ENCODE data around the gene CD200R1L. TPM values are rescaled to one million over a fixed set of nuclear protein-coding genes. Genes with fewer than 3 reads are reported as not detected.

CD200R1L gene, protein sequence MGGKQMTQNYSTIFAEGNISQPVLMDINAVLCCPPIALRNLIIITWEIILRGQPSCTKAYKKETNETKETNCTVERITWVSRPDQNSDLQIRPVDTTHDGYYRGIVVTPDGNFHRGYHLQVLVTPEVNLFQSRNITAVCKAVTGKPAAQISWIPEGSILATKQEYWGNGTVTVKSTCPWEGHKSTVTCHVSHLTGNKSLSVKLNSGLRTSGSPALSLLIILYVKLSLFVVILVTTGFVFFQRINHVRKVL
- total RNA-seq (not detected), polyA plus RNA-seq (not detected), total RNA-seq (not detected)

DNA sequence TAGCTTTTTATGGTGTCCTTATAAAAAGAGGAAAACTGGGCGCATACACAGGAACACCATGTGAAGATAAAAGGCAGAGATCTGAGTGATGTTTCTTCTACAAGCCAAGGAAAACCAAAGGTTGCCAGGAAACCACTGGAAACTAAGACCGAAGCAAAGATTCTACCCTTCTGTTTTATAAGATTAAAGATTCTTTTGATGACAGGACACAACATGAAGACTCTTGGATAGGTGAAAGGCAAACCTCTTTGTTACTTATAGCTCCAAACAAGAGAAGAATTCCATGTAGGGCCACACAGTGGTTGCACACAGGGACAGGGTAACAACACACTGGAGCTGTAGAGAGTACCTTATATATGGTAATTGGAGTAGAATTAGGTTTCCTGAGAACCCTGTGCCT is at the start of gene CD200R1L:
CD200R1L (minus strand) TSS at position 101 of the 400 bp plus-strand sequence. CDS start 17,497 bp downstream, outside the sequence.
- H3K36me3 ChIP-seq (ENCODE audit: control insufficient read depth in 2 of 3, insufficient read depth in 3 of 3, low read length in 3 of 3): no peaks in the 10 kb centered on the region
- H3K4me3 ChIP-seq (ENCODE audit: low read length): no peak within 1 kb of the TSS
- ChIA-PET CTCF (no interaction called here), POLR2A (interaction anchor here (0.8 kb wide), 1 partner anchor 34 kb away, joined by 3 read pairs; no protein-coding TSS in a partner anchor)
- no peak within 1 kb of the TSS for H3K27ac ChIP-seq (ENCODE audit: low read depth, low read length)
- intact Hi-C loops (cut with micrococcal nuclease): loop anchor here in 1 of 2 donors (10.0 kb wide), 1 partner anchor 128 kb away; the partner anchor contains the start of gene CD200R1
- H3K9me3 Mint-ChIP-seq: peaks cover 15 to 44% (median 27%) of the 10 kb centered on the region in 11 donors
- H3K9me3 ChIP-seq (ENCODE audit: control insufficient read depth in 2 of 3, low read length in 3 of 3): peaks cover 0 to 8% (median 0%) of the 10 kb centered on the region in 3 experiments
- H3K27ac Mint-ChIP-seq: peak within 1 kb of the TSS; percentile 32 to 87 (median 53)
- peak within 1 kb of the TSS; percentile 0 to 74 (median 31) for H3K4me3 Mint-ChIP-seq
- H3K4me1 ChIP-seq (ENCODE audit: control insufficient read depth in 2 of 2, insufficient read depth in 2 of 2, low read length in 2 of 2): peaks cover 0 to 20% of the 10 kb centered on the region in 2 donors
- H3K36me3 Mint-ChIP-seq: peaks cover 11 to 33% (median 22%) of the 10 kb centered on the region in 5 donors
- H3K27me3 ChIP-seq (ENCODE audit: control insufficient read depth in 2 of 2, insufficient read depth in 2 of 2, low read length in 2 of 2): no peaks in the 10 kb centered on the region
- no peak for DNase-seq
- H3K27me3 Mint-ChIP-seq: no peaks in the 10 kb centered on the region
- ATAC-seq: no peak
- H3K4me1 Mint-ChIP-seq: peaks cover 16 to 24% (median 22%) of the 10 kb centered on the region in 7 donors

DNA sequence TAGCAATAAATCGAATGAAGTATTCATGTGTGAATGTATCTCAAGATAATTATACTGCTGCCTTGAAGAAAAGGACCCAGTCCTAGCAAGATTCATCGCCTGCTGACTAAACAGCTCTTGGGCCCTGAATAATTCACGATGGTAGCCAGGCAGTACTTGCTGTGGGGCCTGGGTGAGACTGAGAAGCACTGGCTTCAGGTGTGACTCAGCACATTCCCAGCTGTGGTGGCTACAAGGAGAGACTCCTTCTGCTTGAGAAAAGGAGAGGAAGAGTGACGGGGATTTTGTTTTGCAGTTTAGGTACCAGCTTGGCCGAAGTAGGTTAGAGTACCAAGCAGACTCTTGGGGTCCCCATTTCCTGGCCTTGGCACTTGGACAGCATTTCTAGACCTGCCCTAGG is 47.6 kb upstream of the CD200R1L start:
- Histone ChIP-seq H3K9me3 (ENCODE audit: control insufficient read depth in 2 of 3, low read length in 3 of 3) (no peaks in the 10 kb centered on the region), H3K4me1 (ENCODE audit: control insufficient read depth in 2 of 2, insufficient read depth in 2 of 2, low read length in 2 of 2) (no peaks in the 10 kb centered on the region), H3K27ac (ENCODE audit: low read depth, low read length) (no peak overlapping the region), H3K4me3 (ENCODE audit: low read length) (no peak overlapping the region), H3K36me3 (ENCODE audit: control insufficient read depth in 2 of 3, insufficient read depth in 3 of 3, low read length in 3 of 3) (no peaks in the 10 kb centered on the region), H3K27me3 (ENCODE audit: control insufficient read depth in 2 of 2, insufficient read depth in 2 of 2, low read length in 2 of 2) (no peaks in the 10 kb centered on the region)
- intact Hi-C loops (cut with micrococcal nuclease): no loop called here
- H3K27ac Mint-ChIP-seq: no peak overlapping the region
- DNase-seq (no peak), ATAC-seq (no peak)
- no peaks in the 10 kb centered on the region for H3K4me1 Mint-ChIP-seq
- peaks cover 0 to 5% (median 0%) of the 10 kb centered on the region in 11 donors for H3K9me3 Mint-ChIP-seq
- ChIA-PET CTCF (no interaction called here), POLR2A (no interaction called here)
- H3K36me3 Mint-ChIP-seq: peaks cover 0 to 4% (median 0%) of the 10 kb centered on the region in 5 donors
- H3K4me3 Mint-ChIP-seq: no peak overlapping the region
- H3K27me3 Mint-ChIP-seq: peaks cover 0 to 7% (median 4%) of the 10 kb centered on the region in 5 donors

DNA sequence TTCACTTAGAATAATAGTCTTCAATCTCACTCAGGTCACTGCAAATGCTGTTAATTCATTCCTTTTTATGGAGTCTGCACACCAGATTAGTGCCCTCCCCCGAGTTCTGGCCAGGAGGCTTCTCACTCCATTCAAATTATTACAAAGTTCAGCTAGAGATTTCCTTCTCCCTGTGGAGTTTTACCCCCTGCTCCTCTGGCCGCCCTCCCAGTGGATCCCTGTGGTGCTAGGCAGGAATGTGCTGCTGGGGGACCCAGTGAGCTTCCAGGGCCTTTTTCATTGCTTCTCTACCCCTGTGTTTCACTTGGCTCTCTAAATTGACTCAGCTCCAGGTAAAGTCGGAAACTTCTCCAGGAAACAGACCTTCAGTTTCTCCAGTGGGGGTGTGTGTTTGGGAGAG is 42.7 kb upstream of the CD200R1L start:
- Mint-ChIP-seq H3K4me1 (no peaks in the 10 kb centered on the region), H3K9me3 (peaks cover 0 to 5% (median 0%) of the 10 kb centered on the region in 11 donors), H3K4me3 (no peak overlapping the region), H3K36me3 (peaks cover 0 to 4% (median 0%) of the 10 kb centered on the region in 5 donors), H3K27ac (no peak overlapping the region), H3K27me3 (peaks cover 0 to 10% (median 5%) of the 10 kb centered on the region in 5 donors)
- no peak for ATAC-seq
- Histone ChIP-seq H3K4me1 (ENCODE audit: control insufficient read depth in 2 of 2, insufficient read depth in 2 of 2, low read length in 2 of 2) (no peaks in the 10 kb centered on the region), H3K9me3 (ENCODE audit: control insufficient read depth in 2 of 3, low read length in 3 of 3) (no peaks in the 10 kb centered on the region), H3K27me3 (ENCODE audit: control insufficient read depth in 2 of 2, insufficient read depth in 2 of 2, low read length in 2 of 2) (no peaks in the 10 kb centered on the region), H3K36me3 (ENCODE audit: control insufficient read depth in 2 of 3, insufficient read depth in 3 of 3, low read length in 3 of 3) (no peaks in the 10 kb centered on the region), H3K27ac (ENCODE audit: low read depth, low read length) (no peak overlapping the region), H3K4me3 (ENCODE audit: low read length) (no peak overlapping the region)
- no peak for DNase-seq
- intact Hi-C loops (cut with micrococcal nuclease): no loop called here
- POLR2A ChIA-PET: no interaction called here
- CTCF ChIA-PET: no interaction called here

DNA sequence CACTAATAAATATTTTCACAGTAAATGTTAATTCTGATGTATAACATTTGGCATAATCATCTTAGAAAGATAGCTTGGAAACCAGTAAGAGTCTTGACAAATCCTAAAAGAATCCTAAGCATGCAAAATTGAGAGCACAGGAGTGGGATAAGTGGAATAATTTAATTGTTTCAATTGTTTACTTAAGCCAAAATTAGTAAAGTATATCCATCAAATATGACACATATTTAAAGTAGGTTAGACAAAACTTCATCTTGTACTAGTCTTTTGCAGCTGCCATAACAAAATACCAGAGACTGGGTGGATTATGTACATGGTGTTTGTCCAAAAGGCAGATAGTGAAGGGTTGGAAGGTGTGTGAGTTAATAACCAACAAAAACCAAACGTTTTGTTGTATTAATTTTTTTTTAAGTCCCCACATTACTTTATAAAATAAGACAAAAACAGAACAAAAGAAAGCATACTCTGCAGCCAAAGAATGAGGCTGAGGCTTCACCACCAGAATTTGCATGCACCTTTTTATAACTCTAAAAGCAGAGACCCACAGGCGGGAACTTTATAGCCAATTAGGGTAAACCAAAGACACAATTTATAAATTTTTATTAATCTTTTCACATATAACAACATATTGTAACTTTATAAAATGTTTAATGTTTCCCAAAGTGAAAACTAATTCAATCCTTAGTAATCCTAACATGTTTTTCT is 41.9 kb upstream of the CD200R1L start:
- Histone ChIP-seq H3K4me3 (ENCODE audit: low read length) (no peak overlapping the region), H3K27me3 (ENCODE audit: control insufficient read depth in 2 of 2, insufficient read depth in 2 of 2, low read length in 2 of 2) (no peaks in the 10 kb centered on the region), H3K9me3 (ENCODE audit: control insufficient read depth in 2 of 3, low read length in 3 of 3) (no peaks in the 10 kb centered on the region), H3K36me3 (ENCODE audit: control insufficient read depth in 2 of 3, insufficient read depth in 3 of 3, low read length in 3 of 3) (no peaks in the 10 kb centered on the region), H3K4me1 (ENCODE audit: control insufficient read depth in 2 of 2, insufficient read depth in 2 of 2, low read length in 2 of 2) (no peaks in the 10 kb centered on the region), H3K27ac (ENCODE audit: low read depth, low read length) (no peak overlapping the region)
- H3K9me3 Mint-ChIP-seq: peaks cover 0 to 5% (median 0%) of the 10 kb centered on the region in 11 donors
- POLR2A ChIA-PET: no interaction called here
- CTCF ChIA-PET: no interaction called here
- intact Hi-C loops (cut with micrococcal nuclease): no loop called here
- ATAC-seq: no peak
- no peak overlapping the region for H3K27ac Mint-ChIP-seq
- H3K27me3 Mint-ChIP-seq: peaks cover 0 to 10% (median 8%) of the 10 kb centered on the region in 5 donors
- no peaks in the 10 kb centered on the region for H3K4me1 Mint-ChIP-seq
- no peak overlapping the region for H3K4me3 Mint-ChIP-seq
- no peak for DNase-seq
- peaks cover 0 to 4% (median 0%) of the 10 kb centered on the region in 5 donors for H3K36me3 Mint-ChIP-seq

DNA sequence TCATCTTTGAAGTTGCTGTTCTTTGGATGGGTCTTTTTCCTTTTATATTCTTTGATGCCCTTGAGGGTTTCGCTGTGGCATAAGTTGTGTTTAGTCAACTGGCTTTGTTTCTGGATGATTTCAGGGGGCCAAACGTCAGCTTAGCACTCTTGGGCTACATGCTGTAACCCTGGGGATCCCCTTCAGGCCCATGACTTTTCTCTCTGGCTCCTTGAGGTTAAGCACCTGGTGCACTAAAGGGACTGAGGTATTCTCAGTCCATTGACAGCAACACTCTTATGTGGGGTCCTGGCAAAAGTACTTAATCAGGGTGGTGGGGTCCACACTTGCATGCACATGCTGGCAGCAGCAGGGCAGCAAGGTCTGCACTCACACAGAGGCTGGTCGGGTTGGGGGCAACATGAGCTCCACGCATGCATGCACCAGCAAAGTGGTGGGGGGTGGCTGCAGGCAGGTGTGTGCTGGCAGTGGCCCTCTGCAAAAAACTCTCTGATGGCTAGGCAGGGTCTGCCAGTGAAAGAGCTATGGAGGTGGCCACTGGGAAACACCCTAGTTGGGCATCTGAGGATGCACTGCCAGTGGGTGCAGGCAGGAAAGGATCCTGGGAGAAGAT is 38.1 kb upstream of the CD200R1L start:
- H3K27me3 ChIP-seq (ENCODE audit: control insufficient read depth in 2 of 2, insufficient read depth in 2 of 2, low read length in 2 of 2): no peaks in the 10 kb centered on the region
- intact Hi-C loops (cut with micrococcal nuclease): no loop called here
- H3K4me1 Mint-ChIP-seq: no peaks in the 10 kb centered on the region
- no peaks in the 10 kb centered on the region for H3K4me1 ChIP-seq (ENCODE audit: control insufficient read depth in 2 of 2, insufficient read depth in 2 of 2, low read length in 2 of 2)
- H3K36me3 Mint-ChIP-seq: peaks cover 0 to 3% (median 0%) of the 10 kb centered on the region in 5 donors
- H3K27me3 Mint-ChIP-seq: peaks cover 0 to 17% (median 5%) of the 10 kb centered on the region in 5 donors
- no peak overlapping the region for H3K4me3 Mint-ChIP-seq
- H3K9me3 Mint-ChIP-seq: peaks cover 0 to 3% (median 0%) of the 10 kb centered on the region in 11 donors
- no peaks in the 10 kb centered on the region for H3K9me3 ChIP-seq (ENCODE audit: control insufficient read depth in 2 of 3, low read length in 3 of 3)
- H3K36me3 ChIP-seq (ENCODE audit: control insufficient read depth in 2 of 3, insufficient read depth in 3 of 3, low read length in 3 of 3): no peaks in the 10 kb centered on the region
- no peak overlapping the region for H3K27ac Mint-ChIP-seq
- CTCF ChIA-PET: no interaction called here
- ATAC-seq: no peak
- POLR2A ChIA-PET: interaction anchor here (0.6 kb wide), 2 partner anchors 314 to 631 kb away, joined by 3 read pairs; no protein-coding TSS in a partner anchor
- H3K4me3 ChIP-seq (ENCODE audit: low read length): no peak overlapping the region
- no peak for DNase-seq
- no peak overlapping the region for H3K27ac ChIP-seq (ENCODE audit: low read depth, low read length)

DNA sequence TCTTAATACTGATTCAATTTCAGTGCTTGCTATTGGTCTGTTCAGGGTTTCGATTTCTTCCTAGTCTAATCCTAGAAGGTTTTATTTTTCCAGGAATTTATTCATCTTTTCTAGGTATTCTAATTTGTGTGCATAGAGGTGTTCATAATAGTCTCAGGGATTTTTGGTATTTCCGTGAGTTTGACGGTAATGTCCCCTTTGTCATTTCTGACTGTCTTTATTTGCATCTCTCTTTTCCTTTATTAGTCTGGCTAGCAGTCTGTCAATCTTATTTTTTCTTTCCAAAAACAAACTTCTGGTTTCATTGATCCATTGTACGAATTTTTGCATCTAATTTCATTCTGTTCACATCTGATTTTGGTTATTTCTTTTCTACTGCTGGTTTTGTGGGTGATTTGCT is 35.2 kb upstream of the CD200R1L start:
- Histone ChIP-seq H3K9me3 (ENCODE audit: control insufficient read depth in 2 of 3, low read length in 3 of 3) (no peaks in the 10 kb centered on the region), H3K27ac (ENCODE audit: low read depth, low read length) (no peak overlapping the region), H3K4me3 (ENCODE audit: low read length) (no peak overlapping the region), H3K4me1 (ENCODE audit: control insufficient read depth in 2 of 2, insufficient read depth in 2 of 2, low read length in 2 of 2) (no peaks in the 10 kb centered on the region), H3K27me3 (ENCODE audit: control insufficient read depth in 2 of 2, insufficient read depth in 2 of 2, low read length in 2 of 2) (no peaks in the 10 kb centered on the region), H3K36me3 (ENCODE audit: control insufficient read depth in 2 of 3, insufficient read depth in 3 of 3, low read length in 3 of 3) (no peaks in the 10 kb centered on the region)
- ATAC-seq (no peak), DNase-seq (no peak)
- intact Hi-C loops (cut with micrococcal nuclease): no loop called here
- Mint-ChIP-seq H3K4me1 (no peaks in the 10 kb centered on the region), H3K36me3 (peaks cover 0 to 3% (median 0%) of the 10 kb centered on the region in 5 donors), H3K27ac (no peak overlapping the region), H3K9me3 (peaks cover 0 to 10% (median 1%) of the 10 kb centered on the region in 11 donors), H3K4me3 (no peak overlapping the region), H3K27me3 (peaks cover 0 to 14% (median 0%) of the 10 kb centered on the region in 5 donors)
- ChIA-PET CTCF (no interaction called here), POLR2A (no interaction called here)
